Common myeloid progenitor, CD34-positive (primary cell): Measurements from ENCODE around the gene SHC2.
"Not testable (repeated sequence)": the region's sequence is repeated elsewhere in the genome, so short reads cannot be mapped to it uniquely, and the experiment has no call there.

Experiments
- CTCF ChIA-PET: fragments of 350-600 bp; sonication (Branson Sonifier 250); formaldehyde crosslinking; loops from one replicate; lab custom pipeline; 2021; ENCODE audit warnings: antibody characterized with exemption; lab: Charles Lee
- POLR2A ChIA-PET: fragments of 350-600 bp; sonication (Branson Sonifier 250); formaldehyde crosslinking; loops from one replicate; lab custom pipeline; 2021; ENCODE audit warnings: antibody characterized with exemption; lab: Charles Lee
- DNase-seq, 3 donors: peaks; one replicate each; pipeline versions ENCODE4 v3.0.0 to v3.0.0-alpha.2; 2013
- H3K27ac ChIP-seq, 2 experiments: 1 replicate in 1 of 2; 2 replicates in 1 of 2; pipeline ENCODE4 v1.7.0; 2013; ENCODE audit warnings: inconsistent platforms in 2 of 2, low read length in 2 of 2, mild to moderate bottlenecking in 2 of 2, low read depth in 1 of 2, moderate library complexity in 1 of 2; ENCODE audit not compliant: severe bottlenecking in 2 of 2, insufficient read depth in 1 of 2, poor library complexity in 1 of 2
- H3K27me3 ChIP-seq, 5 experiments: replicated peaks in 2 of 5; 1 replicate in 3 of 5; 2 replicates in 2 of 5; pipeline versions ENCODE4 v1.6.1 to v1.7.0; 2013; ENCODE audit warnings: low read length in 4 of 5, mild to moderate bottlenecking in 2 of 5, moderate library complexity in 2 of 5, inconsistent platforms in 1 of 5; ENCODE audit not compliant: insufficient read depth in 5 of 5, control insufficient read depth in 4 of 5
- H3K36me3 ChIP-seq, 4 experiments: 1 replicate in 2 of 4; 2 replicates in 2 of 4; pipeline versions ENCODE4 v1.6.1 to v1.7.0; 2013; ENCODE audit warnings: low read length in 3 of 4, control low read depth in 1 of 4, mild to moderate bottlenecking in 1 of 4; ENCODE audit not compliant: control insufficient read depth in 4 of 4, insufficient read depth in 4 of 4
- H3K4me1 ChIP-seq, 4 experiments: 1 replicate in 3 of 4; 2 replicates in 1 of 4; pipeline versions ENCODE4 v1.6.1 to v1.7.1; 2013; ENCODE audit warnings: low read length in 3 of 4, mild to moderate bottlenecking in 3 of 4, control low read depth in 1 of 4, inconsistent platforms in 1 of 4, moderate library complexity in 1 of 4; ENCODE audit not compliant: control insufficient read depth in 4 of 4, insufficient read depth in 4 of 4; ENCODE audit errors: control extremely low read depth in 1 of 4
- H3K4me3 ChIP-seq, 7 experiments: 1 replicate in 4 of 7; 2 replicates in 3 of 7; pipeline versions ENCODE4 v1.5.1 to v1.7.0; 2013; ENCODE audit warnings: mild to moderate bottlenecking in 7 of 7, low read length in 6 of 7, moderate library complexity in 6 of 7, inconsistent platforms in 2 of 7, low read depth in 2 of 7, control low read depth in 1 of 7; ENCODE audit not compliant: insufficient read depth in 4 of 7, control insufficient read depth in 1 of 7; ENCODE audit errors: extremely low read depth in 1 of 7
- H3K9me3 ChIP-seq, 5 experiments: 1 replicate in 4 of 5; 2 replicates in 1 of 5; pipeline versions ENCODE4 v1.6.1 to v1.7.1; 2013; ENCODE audit warnings: low read length in 4 of 5, mild to moderate bottlenecking in 2 of 5, inconsistent platforms in 1 of 5, low read depth in 1 of 5, moderate library complexity in 1 of 5; ENCODE audit not compliant: control insufficient read depth in 4 of 5, insufficient read depth in 2 of 5; ENCODE audit errors: control extremely low read depth in 1 of 5
- whole genome bisulfite sequencing: methylation state at CpG from one replicate; pipeline ENCODE4 v1.1.5; 2013; ENCODE audit not compliant: insufficient coverage; 5-methylcytosine and 5-hydroxymethylcytosine counted together

SHC2 gene

DNA sequence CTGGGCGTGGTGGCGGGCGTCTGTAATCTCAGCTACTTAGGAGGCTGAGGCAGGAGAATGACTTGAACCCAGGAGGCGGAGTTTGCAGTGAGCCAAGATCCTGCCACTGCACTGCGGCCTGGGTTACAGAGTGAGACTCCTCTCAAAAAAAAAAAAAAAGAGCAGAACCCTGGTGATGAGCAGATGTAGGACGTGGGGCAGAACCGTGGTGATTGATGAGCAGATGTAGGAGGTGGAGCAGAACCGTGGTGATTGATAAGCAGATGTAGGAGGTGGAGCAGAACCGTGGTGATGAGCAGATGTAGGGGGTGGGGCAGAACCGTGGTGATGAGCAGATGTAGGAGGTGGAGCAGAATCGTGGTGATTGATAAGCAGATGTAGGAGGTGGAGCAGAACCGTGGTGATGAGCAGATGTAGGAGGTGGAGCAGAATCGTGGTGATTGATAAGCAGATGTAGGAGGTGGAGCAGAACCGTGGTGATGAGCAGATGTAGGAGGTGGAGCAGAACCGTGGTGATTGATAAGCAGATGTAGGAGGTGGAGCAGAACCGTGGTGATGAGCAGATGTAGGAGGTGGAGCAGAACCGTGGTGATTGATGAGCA lies 80.1 kb downstream of the SHC2 start:
- H3K4me1 ChIP-seq, H3K27ac ChIP-seq, CTCF ChIA-PET, H3K9me3 ChIP-seq, DNase-seq, POLR2A ChIA-PET, H3K36me3 ChIP-seq, H3K4me3 ChIP-seq: not testable (repeated sequence)
- peaks cover 0 to 40% (median 14%) of the 10 kb centered on the region in 5 experiments for H3K27me3 ChIP-seq
- WGBS = 94% methylated on average over 6 of the region's 17 CpGs

DNA sequence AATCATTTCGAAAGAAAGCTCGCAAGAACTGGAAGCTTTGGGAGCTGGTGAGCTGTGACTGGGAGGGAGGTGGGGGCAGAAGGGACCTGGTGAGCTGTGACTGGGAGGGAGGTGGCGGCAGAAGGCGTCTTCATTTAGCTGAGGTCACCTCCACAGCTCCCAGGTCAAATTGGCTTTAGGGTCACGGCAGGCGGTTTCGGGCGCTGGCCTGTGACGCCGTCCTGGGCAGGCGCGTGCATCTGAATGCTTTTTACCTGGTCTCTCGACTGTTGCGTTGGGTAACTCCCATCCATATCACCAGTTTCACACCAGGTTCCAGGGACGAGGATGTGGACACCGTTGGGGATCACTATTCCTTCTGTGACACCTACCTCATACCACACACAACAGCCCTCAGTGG lies 81.0 kb downstream of the SHC2 start:
- no peak overlapping the region for H3K27ac ChIP-seq
- POLR2A ChIA-PET = no interaction called here
- no peak overlapping the region for H3K4me3 ChIP-seq

DNA sequence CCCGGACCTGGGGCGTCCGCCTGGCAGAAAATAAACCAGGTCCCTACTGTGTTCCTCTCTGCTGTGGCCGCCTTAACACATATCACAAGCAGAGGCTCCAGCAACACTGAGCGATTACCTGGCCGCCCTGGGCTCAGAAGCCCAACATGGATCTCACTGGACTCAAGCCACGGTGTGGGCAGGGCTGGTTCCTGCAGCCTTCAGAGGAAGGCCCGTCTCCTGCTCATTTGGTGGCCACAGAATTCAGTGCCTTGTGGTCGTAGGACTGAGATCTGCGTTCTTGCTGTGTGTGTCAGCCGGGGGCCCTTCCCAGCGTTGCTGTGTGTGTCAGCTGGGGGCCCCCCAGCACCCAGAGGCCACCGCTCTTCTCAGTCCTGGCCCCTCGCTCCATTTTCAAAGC lies 82.1 kb downstream of the SHC2 start:
- CTCF ChIA-PET = no interaction called here
- no peaks in the 10 kb centered on the region for H3K36me3 ChIP-seq
- 77% methylated on average over 14 of the region's 14 CpGs for WGBS
- H3K27ac ChIP-seq = no peak overlapping the region
- no peak overlapping the region for H3K4me3 ChIP-seq
- peaks cover 0 to 2% (median under 1%) of the 10 kb centered on the region in 4 experiments for H3K4me1 ChIP-seq
- peaks cover 0 to 39% (median 14%) of the 10 kb centered on the region in 5 experiments for H3K27me3 ChIP-seq
- no peak for DNase-seq
- no peaks in the 10 kb centered on the region for H3K9me3 ChIP-seq
- POLR2A ChIA-PET = no interaction called here

More for the DNA sequence above, 81.0 kb downstream of the SHC2 start:
- WGBS = 95% methylated on average over 16 of the region's 16 CpGs
- H3K4me1 ChIP-seq = peaks cover 0 to 8% (median 3%) of the 10 kb centered on the region in 4 experiments
- H3K36me3 ChIP-seq = no peaks in the 10 kb centered on the region
- H3K27me3 ChIP-seq = peaks cover 0 to 39% (median 14%) of the 10 kb centered on the region in 5 experiments
- no peaks in the 10 kb centered on the region for H3K9me3 ChIP-seq
- DNase-seq = no peak
- CTCF ChIA-PET = no interaction called here

DNA sequence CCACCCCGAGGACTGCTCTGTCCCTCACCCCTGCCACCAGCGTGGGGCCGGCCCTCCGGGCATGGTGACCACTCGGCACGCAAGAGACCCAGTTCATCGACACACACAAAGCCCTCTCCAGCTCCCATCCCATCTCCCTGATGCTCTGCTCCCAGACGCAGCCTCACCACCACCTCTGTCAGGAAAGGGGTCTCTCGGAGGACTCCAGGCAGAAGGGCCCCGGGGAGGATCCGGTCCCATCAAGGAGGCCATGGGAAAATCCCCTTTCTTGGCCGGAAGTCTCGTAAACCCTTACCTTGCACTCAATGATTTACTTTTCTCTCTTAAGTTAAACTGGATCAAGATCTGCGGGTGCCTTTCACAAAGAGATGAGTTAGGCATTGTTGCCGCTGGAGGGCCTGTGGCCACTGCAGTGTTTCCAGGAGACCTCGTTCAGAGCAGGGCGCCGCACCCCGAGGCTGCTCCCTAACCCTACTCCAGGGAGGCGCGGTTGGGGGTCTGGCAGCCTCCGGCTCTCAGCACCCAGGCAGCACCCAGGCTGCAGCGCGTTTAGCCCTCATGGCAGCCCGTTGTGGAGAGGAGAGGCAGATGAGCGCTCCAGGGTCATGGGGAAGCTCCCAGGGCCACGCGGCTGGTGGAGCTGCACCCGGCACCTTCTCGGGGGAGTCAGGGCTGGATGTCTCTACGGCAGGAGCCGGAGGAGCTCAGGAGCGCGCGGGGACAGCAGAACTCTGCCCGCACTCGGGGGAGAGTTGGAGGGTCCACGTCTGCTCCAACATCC lies 82.8 kb downstream of the SHC2 start:
- DNase-seq = no peak
- Histone ChIP-seq H3K27ac (no peak overlapping the region), H3K4me1 (no peaks in the 10 kb centered on the region), H3K4me3 (no peak overlapping the region), H3K27me3 (peaks cover 0 to 37% (median 9%) of the 10 kb centered on the region in 5 experiments), H3K36me3 (no peaks in the 10 kb centered on the region), H3K9me3 (no peaks in the 10 kb centered on the region)
- POLR2A ChIA-PET = no interaction called here
- WGBS = 79% methylated on average over 28 of the region's 38 CpGs
- CTCF ChIA-PET = no interaction called here

DNA sequence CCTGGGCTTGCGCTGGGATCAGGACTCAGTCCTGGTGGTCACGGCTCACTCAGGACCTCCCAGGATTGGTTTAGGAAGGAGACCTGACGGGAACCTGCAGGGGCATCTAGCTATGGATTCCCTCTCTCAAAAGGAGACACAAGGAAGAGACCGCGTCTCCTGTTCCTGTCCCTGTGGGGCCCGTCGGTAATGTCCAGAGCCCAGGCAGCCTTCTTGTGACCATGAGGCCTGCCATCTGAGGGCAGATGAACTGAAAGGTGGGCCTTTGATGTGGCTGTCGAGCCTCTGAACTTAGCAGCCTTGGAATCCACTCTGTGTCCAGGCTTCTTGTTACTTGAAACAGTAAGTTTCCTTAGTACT lies 84.7 kb downstream of the SHC2 start:
- POLR2A ChIA-PET = interaction anchor here (0.5 kb wide), 1 partner anchor 33 kb away, joined by 3 read pairs; no protein-coding TSS in a partner anchor
- Histone ChIP-seq H3K27ac (no peak overlapping the region), H3K9me3 (no peaks in the 10 kb centered on the region), H3K27me3 (peaks cover 0 to 44% (median 8%) of the 10 kb centered on the region in 5 experiments), H3K4me1 (no peaks in the 10 kb centered on the region), H3K36me3 (no peaks in the 10 kb centered on the region), H3K4me3 (no peak overlapping the region)
- CTCF ChIA-PET = no interaction called here
- DNase-seq = no peak
- WGBS = 80% methylated on average over 8 of the region's 8 CpGs

DNA sequence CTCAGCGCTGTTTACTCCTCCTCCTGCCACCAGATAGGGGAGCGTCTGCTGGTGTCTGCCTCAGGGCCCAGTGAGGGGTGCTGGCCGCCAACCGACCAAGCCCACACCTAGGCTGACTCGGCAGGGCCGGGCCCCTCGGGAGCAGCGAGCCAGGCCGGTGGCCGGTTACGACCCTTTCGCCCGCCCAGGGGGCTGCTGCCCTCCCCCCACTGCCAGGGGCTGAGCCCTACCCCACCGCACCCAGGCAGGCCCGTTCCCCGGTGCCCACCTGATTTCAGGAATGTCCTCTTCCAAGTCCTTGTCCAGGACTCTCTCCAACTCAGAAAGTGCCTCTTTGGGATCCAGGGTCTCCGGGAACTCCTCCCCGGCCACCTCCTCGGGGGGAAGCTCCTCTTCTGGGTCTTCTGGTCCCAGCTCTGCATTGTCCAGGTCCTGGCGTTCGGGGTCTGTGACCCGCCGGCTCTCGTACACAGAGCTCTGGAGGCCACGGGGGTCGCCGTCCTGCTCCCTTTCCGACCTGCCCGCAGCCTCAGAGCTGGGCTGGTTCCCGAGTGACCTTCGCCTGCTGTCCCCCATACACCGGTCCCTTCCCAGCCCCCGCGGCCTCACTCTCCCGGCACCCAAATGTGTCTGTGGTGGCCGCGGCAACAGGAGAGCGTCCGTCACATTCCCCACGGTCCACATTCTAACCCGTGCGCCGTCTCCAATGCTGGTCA lies 85.3 kb downstream of the SHC2 start:
- no peak for DNase-seq
- H3K27me3 ChIP-seq = peaks cover 0 to 44% (median 8%) of the 10 kb centered on the region in 5 experiments
- no peaks in the 10 kb centered on the region for H3K9me3 ChIP-seq
- 85% methylated on average over 40 of the region's 43 CpGs for WGBS
- ChIA-PET CTCF (no interaction called here), POLR2A (interaction anchor here (0.5 kb wide), 1 partner anchor 33 kb away, joined by 3 read pairs; no protein-coding TSS in a partner anchor)
- H3K36me3 ChIP-seq = no peaks in the 10 kb centered on the region
- H3K4me1 ChIP-seq = no peaks in the 10 kb centered on the region
- H3K4me3 ChIP-seq = no peak overlapping the region
- H3K27ac ChIP-seq = no peak overlapping the region

DNA sequence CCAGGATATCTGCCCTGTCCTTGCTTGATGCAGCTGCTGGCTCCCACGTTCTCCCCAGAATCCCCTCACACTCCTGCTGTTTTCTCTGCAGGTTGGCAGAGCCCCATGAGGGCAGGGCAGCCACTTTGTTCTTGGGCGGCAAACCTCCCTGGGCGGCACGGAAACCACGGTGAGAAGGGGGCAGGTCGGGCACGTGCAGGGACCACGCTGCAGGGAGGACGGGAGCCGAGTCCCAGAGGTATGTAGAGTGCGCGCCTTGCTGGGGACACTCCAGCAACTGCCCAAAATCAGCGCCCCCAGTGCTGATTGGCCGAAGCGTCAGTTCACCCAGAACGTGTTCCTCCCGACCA lies 86.0 kb downstream of the SHC2 start:
- no peaks in the 10 kb centered on the region for H3K4me1 ChIP-seq
- H3K9me3 ChIP-seq = no peaks in the 10 kb centered on the region
- ChIA-PET POLR2A (no interaction called here), CTCF (no interaction called here)
- DNase-seq = no peak
- WGBS = 76% methylated on average over 16 of the region's 17 CpGs
- H3K27me3 ChIP-seq = peaks cover 0 to 44% (median 8%) of the 10 kb centered on the region in 5 experiments
- no peak overlapping the region for H3K4me3 ChIP-seq
- H3K27ac ChIP-seq = no peak overlapping the region
- H3K36me3 ChIP-seq = no peaks in the 10 kb centered on the region
